Tibial artery (tissue), 4 donors: Measurements from ENCODE around the gene PRKAA1.

Experiments
- DNase-seq, 2 donors: peaks; one replicate each; pipeline ENCODE4 v3.0.0-alpha.2; 2019
- H3K27ac ChIP-seq, 2 donors: fragments of 200-600 bp; sonication (generic) in 1 of 2; 1 replicate in 1 of 2; 2 replicates in 1 of 2; pipeline ENCODE4 v1.5.1; 2018 to 2019; ENCODE audit warnings: mild to moderate bottlenecking in 1 of 2
- H3K27me3 ChIP-seq, 2 donors: fragments of 200-600 bp; sonication (generic) in 1 of 2; one replicate each; pipeline versions ENCODE4 v1.5.1 to v1.6.0; 2016 to 2019
- H3K36me3 ChIP-seq, 3 donors: fragments of 200-600 bp; sonication (generic) in 2 of 3; one replicate each; pipeline ENCODE4 v1.5.1; 2016 to 2019; ENCODE audit warnings: mild to moderate bottlenecking in 2 of 3
- H3K4me1 ChIP-seq, 4 donors: fragments of 200-600 bp; sonication (generic) in 2 of 4; 1 replicate in 3 of 4; 2 replicates in 1 of 4; pipeline ENCODE4 v1.5.1; 2016 to 2019
- H3K4me3 ChIP-seq, 2 donors: fragments of 200-600 bp; sonication (generic) in 1 of 2; 1 replicate in 1 of 2; 2 replicates in 1 of 2; pipeline ENCODE4 v1.5.1; 2018 to 2019; ENCODE audit warnings: mild to moderate bottlenecking in 2 of 2
- H3K9me3 ChIP-seq, 3 donors: fragments of 200-600 bp; sonication (generic) in 1 of 3; one replicate each; pipeline ENCODE4 v1.5.1; 2016 to 2019
- CTCF ChIP-seq, 2 experiments: fragments of 200-600 bp in 1 of 2; fragments of 450-650 bp in 1 of 2; IDR thresholded peaks; one replicate each; pipeline ENCODE4 v1.5.1; 2017 to 2019; ENCODE audit warnings: antibody characterized with exemption in 2 of 2, mild to moderate bottlenecking in 1 of 2, moderate library complexity in 1 of 2
- intact Hi-C: fragments of 100-400 bp; cut with DNase I; formaldehyde crosslinking; loops from one replicate; pipeline ENCODE4 v1.15.0; 2023; ENCODE audit warnings: low total_unique reads

The PRKAA1 gene

DNA sequence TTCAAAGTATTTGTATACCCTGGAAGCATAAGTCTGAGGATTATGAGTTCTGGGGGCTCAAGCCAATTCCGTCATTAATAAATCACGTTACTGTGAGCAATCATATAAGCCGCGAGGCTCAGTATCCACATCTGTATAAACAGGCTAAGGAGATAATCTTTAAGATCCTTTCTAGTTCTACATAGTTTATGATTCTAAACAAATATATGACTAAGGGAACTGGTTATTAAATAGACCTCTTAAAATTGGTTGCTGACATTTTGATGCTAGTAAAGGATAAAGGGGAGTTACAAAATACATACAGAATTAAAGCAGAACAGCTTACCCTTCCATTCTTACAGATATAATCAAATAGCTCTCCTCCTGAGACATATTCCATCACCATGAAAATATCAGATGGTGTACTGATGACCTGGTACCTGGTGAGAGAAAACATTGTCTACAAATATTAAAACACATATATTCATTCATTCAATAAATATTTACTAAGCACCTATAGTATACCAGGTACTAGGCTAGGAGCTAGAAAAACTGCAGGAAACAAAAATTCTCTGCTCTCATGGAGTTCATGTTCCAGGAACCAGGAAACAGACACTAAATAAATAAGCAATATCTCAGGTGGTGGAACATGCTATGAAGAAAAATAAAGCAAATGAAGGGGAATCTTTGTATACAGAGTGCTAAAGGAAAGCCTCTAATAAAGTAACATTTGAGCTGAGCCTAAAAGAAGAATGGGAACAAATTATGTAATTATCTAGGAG, 22.9 kb downstream of the PRKAA1 start:
- DNase-seq: no peak
- Histone ChIP-seq H3K27ac (no peak overlapping the region), H3K4me1 (peaks cover 0 to 12% (median 8%) of the 10 kb centered on the region in 4 donors), H3K27me3 (no peaks in the 10 kb centered on the region), H3K4me3 (no peak overlapping the region), H3K9me3 (no peaks in the 10 kb centered on the region), H3K36me3 (peaks cover 23 to 31% (median 26%) of the 10 kb centered on the region in 3 donors)
- no peak for TF ChIP-seq CTCF (IDR thresholded peaks at IDR 0.05)
- intact Hi-C loops: no loop called here

- H3K9me3 ChIP-seq: no peaks in the 10 kb centered on the region
- intact Hi-C loops: no loop called here
- TF ChIP-seq CTCF (IDR thresholded peaks at IDR 0.05): no peak
- H3K36me3 ChIP-seq: peaks cover 23 to 35% (median 26%) of the 10 kb centered on the region in 3 donors
- no peak for DNase-seq
- no peak overlapping the region for H3K4me3 ChIP-seq
- H3K27ac ChIP-seq: no peak overlapping the region
- H3K27me3 ChIP-seq: no peaks in the 10 kb centered on the region
- peaks cover 0 to 10% (median 8%) of the 10 kb centered on the region in 4 donors for H3K4me1 ChIP-seq
Observed at GRCh38 chr5:40774623-40775022, 23.6 kb downstream of the PRKAA1 start.

DNA sequence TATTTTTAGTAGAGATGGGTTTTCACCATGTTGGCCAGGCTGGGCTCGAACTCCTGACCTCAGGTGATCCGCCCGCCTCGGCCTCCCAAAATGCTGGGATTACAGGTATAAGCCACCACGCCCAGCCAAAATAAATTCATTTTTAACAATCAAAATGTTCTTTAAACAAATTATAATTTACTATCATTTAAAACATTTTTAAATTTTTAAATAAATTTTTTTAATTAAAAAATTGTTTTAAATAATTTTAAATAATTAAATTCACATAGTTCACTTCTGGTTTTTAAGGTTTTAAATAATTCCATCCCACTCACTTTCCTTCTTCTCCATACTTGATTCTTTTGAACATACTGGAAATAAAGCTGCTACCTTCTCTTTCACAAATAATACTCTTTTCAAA, 27.4 kb downstream of the PRKAA1 start:
- no peaks in the 10 kb centered on the region for H3K9me3 ChIP-seq
- no peak for DNase-seq
- peaks cover 32 to 50% (median 42%) of the 10 kb centered on the region in 3 donors for H3K36me3 ChIP-seq
- intact Hi-C loops: no loop called here
- no peak overlapping the region for H3K27ac ChIP-seq
- peaks cover 0 to 2% (median under 1%) of the 10 kb centered on the region in 4 donors for H3K4me1 ChIP-seq
- no peaks in the 10 kb centered on the region for H3K27me3 ChIP-seq
- TF ChIP-seq CTCF (IDR thresholded peaks at IDR 0.05): no peak
- no peak overlapping the region for H3K4me3 ChIP-seq

GRCh38 chr5:40762705-40763104, 35.5 kb downstream of the PRKAA1 start:
- no peak overlapping the region for H3K4me3 ChIP-seq
- no peak for DNase-seq
- no peak for TF ChIP-seq CTCF (IDR thresholded peaks at IDR 0.05)
- intact Hi-C loops: no loop called here
- no peaks in the 10 kb centered on the region for H3K4me1 ChIP-seq
- peaks cover 59 to 64% (median 63%) of the 10 kb centered on the region in 3 donors for H3K36me3 ChIP-seq
- no peaks in the 10 kb centered on the region for H3K27me3 ChIP-seq
- H3K27ac ChIP-seq: no peak overlapping the region
- H3K9me3 ChIP-seq: no peaks in the 10 kb centered on the region

DNA sequence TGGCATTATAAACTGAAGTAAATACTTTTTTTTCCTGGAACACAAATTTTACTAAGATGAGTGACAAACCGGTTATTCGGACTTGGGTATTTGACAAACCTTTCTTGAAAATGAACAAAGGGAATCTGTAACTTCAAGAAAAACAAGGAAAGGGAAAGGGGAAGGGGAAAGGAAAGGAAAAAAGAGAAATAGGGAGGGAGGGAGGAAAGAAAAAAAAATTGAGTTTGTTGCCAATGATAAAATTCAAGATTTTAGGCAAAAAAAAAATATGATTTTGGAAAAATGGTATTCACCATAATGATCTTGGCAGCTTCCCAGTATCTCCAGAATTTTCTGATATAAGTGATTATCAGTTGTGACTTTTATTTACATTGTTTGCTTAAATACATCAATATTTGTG, 40.8 kb downstream of the PRKAA1 start:
- no peak for DNase-seq
- H3K27ac ChIP-seq: no peak overlapping the region
- intact Hi-C loops: loop anchor here (10.0 kb wide), 1 partner anchor 77 kb away; the partner anchor contains the start of gene RPL37
- peaks cover 12 to 14% (median 13%) of the 10 kb centered on the region in 3 donors for H3K36me3 ChIP-seq
- TF ChIP-seq CTCF (IDR thresholded peaks at IDR 0.05): no peak
- peaks cover 0 to 27% (median 14%) of the 10 kb centered on the region in 4 donors for H3K4me1 ChIP-seq
- H3K9me3 ChIP-seq: no peaks in the 10 kb centered on the region
- H3K27me3 ChIP-seq: no peaks in the 10 kb centered on the region
- no peak overlapping the region for H3K4me3 ChIP-seq
